ENCODE results near the gene ARMCX2. TPM values are rescaled to one million over a fixed set of nuclear protein-coding genes. Genes with fewer than 3 reads are reported as not detected.

The ARMCX2 gene
- total and polyA plus RNA-seq, 2 donors (not counting 1 experiment from before 2014, with no cell fraction given): 8.7 to 24.0 TPM

- H3K4me1 Mint-ChIP-seq: no peaks in the 10 kb centered on the region
- TF ChIP-seq, protein P1, sequence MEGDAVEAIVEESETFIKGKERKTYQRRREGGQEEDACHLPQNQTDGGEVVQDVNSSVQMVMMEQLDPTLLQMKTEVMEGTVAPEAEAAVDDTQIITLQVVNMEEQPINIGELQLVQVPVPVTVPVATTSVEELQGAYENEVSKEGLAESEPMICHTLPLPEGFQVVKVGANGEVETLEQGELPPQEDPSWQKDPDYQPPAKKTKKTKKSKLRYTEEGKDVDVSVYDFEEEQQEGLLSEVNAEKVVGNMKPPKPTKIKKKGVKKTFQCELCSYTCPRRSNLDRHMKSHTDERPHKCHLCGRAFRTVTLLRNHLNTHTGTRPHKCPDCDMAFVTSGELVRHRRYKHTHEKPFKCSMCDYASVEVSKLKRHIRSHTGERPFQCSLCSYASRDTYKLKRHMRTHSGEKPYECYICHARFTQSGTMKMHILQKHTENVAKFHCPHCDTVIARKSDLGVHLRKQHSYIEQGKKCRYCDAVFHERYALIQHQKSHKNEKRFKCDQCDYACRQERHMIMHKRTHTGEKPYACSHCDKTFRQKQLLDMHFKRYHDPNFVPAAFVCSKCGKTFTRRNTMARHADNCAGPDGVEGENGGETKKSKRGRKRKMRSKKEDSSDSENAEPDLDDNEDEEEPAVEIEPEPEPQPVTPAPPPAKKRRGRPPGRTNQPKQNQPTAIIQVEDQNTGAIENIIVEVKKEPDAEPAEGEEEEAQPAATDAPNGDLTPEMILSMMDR (IDR thresholded peaks at IDR 0.05): no peak
- no peak for TF ChIP-seq EZH2 (IDR thresholded peaks at IDR 0.05; ENCODE audit: borderline replicate concordance, insufficient read depth, low read depth, low read length, poor library complexity, severe bottlenecking)
- no peak for ATAC-seq (ENCODE audit: low read depth)
- no peak overlapping the region for H3K27ac Mint-ChIP-seq
- Histone ChIP-seq H3K36me3 (replicated peaks in 1 of 2; ENCODE audit: control extremely low read depth in 1 of 2, control insufficient read depth in 1 of 2, extremely low read depth in 1 of 2, insufficient read depth in 2 of 2, low read length in 1 of 2) (no peaks in the 10 kb centered on the region), H3K27ac (ENCODE audit: low read length in 2 of 2) (no peak overlapping the region), H2AFZ (ENCODE audit: insufficient read depth, low read depth, low read length, poor library complexity, severe bottlenecking) (no peak overlapping the region), H4K20me1 (ENCODE audit: control insufficient read depth, insufficient read depth, low read length, poor library complexity, severe bottlenecking) (no peaks in the 10 kb centered on the region), H3K9me3 (ENCODE audit: control extremely low read depth in 1 of 3, control insufficient read depth in 2 of 3, insufficient read depth in 1 of 3, low read length in 2 of 3) (no peaks in the 10 kb centered on the region), H3K9ac (ENCODE audit: low read length) (no peak overlapping the region), H3K27me3 (replicated peaks in 1 of 4; ENCODE audit: control extremely low read depth in 1 of 4, control insufficient read depth in 3 of 4, insufficient read depth in 4 of 4, low read length in 3 of 4) (no peaks in the 10 kb centered on the region), H3K4me1 (ENCODE audit: control insufficient read depth in 2 of 2, insufficient read depth in 2 of 2, low read length in 2 of 2) (no peaks in the 10 kb centered on the region), H3K79me2 (ENCODE audit: control insufficient read depth, insufficient read depth, low read length) (no peaks in the 10 kb centered on the region), H3K4me2 (replicated peaks; ENCODE audit: low read depth, low read length, poor library complexity, severe bottlenecking) (no peak overlapping the region), H3K4me3 (ENCODE audit: control extremely low read depth in 1 of 5, extremely low read depth in 1 of 5, insufficient read depth in 1 of 5, low read depth in 2 of 5, low read length in 4 of 5) (no peak overlapping the region)
- CTCF ChIA-PET: no interaction called here
- no peak for DNase-seq
- H3K27me3 Mint-ChIP-seq: no peaks in the 10 kb centered on the region
- WGBS (ENCODE audit: insufficient coverage): no CpG with 5 or more reads among the region's 3 CpGs
- intact Hi-C loops (cut with micrococcal nuclease): no loop called here
- POLR2A ChIA-PET: no interaction called here
- no peak overlapping the region for H3K4me3 Mint-ChIP-seq
- no peaks in the 10 kb centered on the region for H3K9me3 Mint-ChIP-seq (ENCODE audit: insufficient read depth)
Measured at GRCh38 chrX:101708163-101708562, 48.5 kb upstream of the ARMCX2 start.

- no peaks in the 10 kb centered on the region for H3K9me3 Mint-ChIP-seq (ENCODE audit: insufficient read depth)
- Histone ChIP-seq H3K4me3 (ENCODE audit: control extremely low read depth in 1 of 5, extremely low read depth in 1 of 5, insufficient read depth in 1 of 5, low read depth in 2 of 5, low read length in 4 of 5) (no peak overlapping the region), H4K20me1 (ENCODE audit: control insufficient read depth, insufficient read depth, low read length, poor library complexity, severe bottlenecking) (no peaks in the 10 kb centered on the region), H3K27ac (ENCODE audit: low read length in 2 of 2) (no peak overlapping the region), H3K27me3 (replicated peaks in 1 of 4; ENCODE audit: control extremely low read depth in 1 of 4, control insufficient read depth in 3 of 4, insufficient read depth in 4 of 4, low read length in 3 of 4) (no peaks in the 10 kb centered on the region), H3K9ac (ENCODE audit: low read length) (no peak overlapping the region), H3K36me3 (replicated peaks in 1 of 2; ENCODE audit: control extremely low read depth in 1 of 2, control insufficient read depth in 1 of 2, extremely low read depth in 1 of 2, insufficient read depth in 2 of 2, low read length in 1 of 2) (no peaks in the 10 kb centered on the region), H3K4me2 (replicated peaks; ENCODE audit: low read depth, low read length, poor library complexity, severe bottlenecking) (peak overlapping the region; percentile 16), H3K4me1 (ENCODE audit: control insufficient read depth in 2 of 2, insufficient read depth in 2 of 2, low read length in 2 of 2) (no peaks in the 10 kb centered on the region), H3K9me3 (ENCODE audit: control extremely low read depth in 1 of 3, control insufficient read depth in 2 of 3, insufficient read depth in 1 of 3, low read length in 2 of 3) (no peaks in the 10 kb centered on the region), H3K79me2 (ENCODE audit: control insufficient read depth, insufficient read depth, low read length) (no peaks in the 10 kb centered on the region), H2AFZ (ENCODE audit: insufficient read depth, low read depth, low read length, poor library complexity, severe bottlenecking) (peak overlapping the region; percentile 25)
- ATAC-seq (ENCODE audit: low read depth) (peak; percentile 36), DNase-seq (peak; percentile 19)
- H3K27ac Mint-ChIP-seq: no peak overlapping the region
- H3K4me3 Mint-ChIP-seq: peak overlapping the region; percentile 29
- H3K27me3 Mint-ChIP-seq: peaks cover 8% of the 10 kb centered on the region
- H3K4me1 Mint-ChIP-seq: peaks cover 6% of the 10 kb centered on the region
- WGBS (ENCODE audit: insufficient coverage): no CpG with 5 or more reads among the region's 4 CpGs
- ChIA-PET POLR2A (no interaction called here), CTCF (no interaction called here)
- intact Hi-C loops (cut with micrococcal nuclease): no loop called here
- TF ChIP-seq EZH2 (IDR thresholded peaks at IDR 0.05; ENCODE audit: borderline replicate concordance, insufficient read depth, low read depth, low read length, poor library complexity, severe bottlenecking): no peak
- TF ChIP-seq, protein P1 (IDR thresholded peaks at IDR 0.05): no peak
Measured at GRCh38 chrX:101693476-101693875, 33.8 kb upstream of the ARMCX2 start.
